GM23338 (cell line): ENCODE results near the gene PLEKHG4B. TPM values are rescaled to one million over a fixed set of nuclear protein-coding genes. Genes with fewer than 3 reads are reported as not detected.

Experiments used
- ATAC-seq: fragments of 200-7000 bp; cut with Tn5 transposase; 3 replicates; pipeline ENCODE4 v1.9.1; 2020
- DNase-seq: peaks from one replicate; pipeline ENCODE4 v3.0.0-alpha.2; 2015; ENCODE audit warnings: low spot score
- H2AFZ ChIP-seq: fragments of 200-600 bp; sonication (generic); 2 replicates; pipeline ENCODE4 v1.8.0; 2016; ENCODE audit warnings: antibody characterized with exemption, mild to moderate bottlenecking, moderate library complexity
- H3F3A ChIP-seq: fragments of 200-600 bp; sonication (generic); replicated peaks from 2 replicates; pipeline ENCODE4 v1.8.0; 2017; ENCODE audit warnings: antibody characterized with exemption, mixed run types, low read depth
- H3K27ac ChIP-seq: fragments of 200-600 bp; sonication (generic); 2 replicates; pipeline ENCODE4 v1.6.1; 2016; ENCODE audit warnings: low read depth
- H3K27me3 ChIP-seq: fragments of 200-600 bp; sonication (generic); 2 replicates; pipeline ENCODE4 v1.8.0; 2016; ENCODE audit warnings: mild to moderate bottlenecking, mixed run types, moderate library complexity; ENCODE audit not compliant: insufficient read depth
- H3K36me3 ChIP-seq: fragments of 200-600 bp; sonication (generic); 2 replicates; pipeline ENCODE4 v1.8.0; 2016; ENCODE audit warnings: mild to moderate bottlenecking; ENCODE audit not compliant: insufficient read depth
- H3K4me1 ChIP-seq: fragments of 200-600 bp; sonication (generic); 2 replicates; pipeline ENCODE4 v1.8.0; 2016; ENCODE audit warnings: mild to moderate bottlenecking, moderate library complexity; ENCODE audit not compliant: insufficient read depth
- H3K4me2 ChIP-seq: fragments of 200-600 bp; sonication (generic); 2 replicates; pipeline ENCODE4 v1.7.1; 2017; ENCODE audit warnings: mixed run types
- H3K4me3 ChIP-seq: fragments of 200-600 bp; sonication (generic); 2 replicates; pipeline ENCODE4 v1.6.1; 2016; ENCODE audit warnings: mixed run types
- H3K79me2 ChIP-seq: fragments of 200-600 bp; sonication (generic); replicated peaks from 2 replicates; pipeline ENCODE4 v1.8.0; 2017; ENCODE audit warnings: mild to moderate bottlenecking; ENCODE audit not compliant: insufficient read depth
- H3K9me2 ChIP-seq: fragments of 200-600 bp; sonication (generic); 2 replicates; pipeline ENCODE4 v1.8.0; 2017; ENCODE audit not compliant: insufficient read depth
- H4K20me1 ChIP-seq: fragments of 200-600 bp; sonication (generic); replicated peaks from 2 replicates; pipeline ENCODE4 v1.8.0; 2017; ENCODE audit warnings: mild to moderate bottlenecking; ENCODE audit not compliant: insufficient read depth
- H3K27ac Mint-ChIP-seq: 2 replicates; pipeline ENCODE4 v1.8.0; 2020; ENCODE audit warnings: inconsistent platforms, mild to moderate bottlenecking, moderate library complexity, mixed read lengths
- H3K27me3 Mint-ChIP-seq: 3 replicates; pipeline ENCODE4 v1.8.0; 2022; ENCODE audit warnings: low read depth, mild to moderate bottlenecking, moderate library complexity, mixed read lengths, inconsistent platforms; ENCODE audit not compliant: insufficient read depth, poor library complexity
- H3K36me3 Mint-ChIP-seq: 3 replicates; pipeline ENCODE4 v1.8.0; 2021; ENCODE audit warnings: low read depth, mild to moderate bottlenecking, inconsistent platforms, moderate library complexity, mixed read lengths
- H3K4me1 Mint-ChIP-seq: 3 replicates; pipeline ENCODE4 v1.8.0; 2020; ENCODE audit warnings: mild to moderate bottlenecking, inconsistent platforms, mixed read lengths
- H3K4me3 Mint-ChIP-seq: 3 replicates; pipeline ENCODE4 v1.8.0; 2021; ENCODE audit warnings: moderate library complexity, mild to moderate bottlenecking, inconsistent platforms, mixed read lengths
- H3K9me3 Mint-ChIP-seq: 3 replicates; pipeline ENCODE4 v1.8.0; 2020; ENCODE audit warnings: moderate library complexity, mild to moderate bottlenecking, inconsistent platforms, mixed read lengths
- CREB1 ChIP-seq: fragments of 250-450 bp; sonication (Bioruptor Pico); IDR thresholded peaks from 2 replicates; pipeline ENCODE4 v1.5.0; 2020; ENCODE audit warnings: low read depth, mild to moderate bottlenecking, moderate library complexity
- CTCF ChIP-seq, 2 experiments: fragments of 200-600 bp in 1 of 2; sonication (generic) in 1 of 2; conservative IDR thresholded peaks; 2 replicates each; pipeline versions ENCODE4 v1.5.1 to v1.6.1; 2016 to 2017; ENCODE audit warnings: antibody characterized with exemption in 2 of 2, low read depth in 2 of 2, mild to moderate bottlenecking in 2 of 2, moderate library complexity in 1 of 2
- EZH2 ChIP-seq: fragments of 200-600 bp; sonication (generic); IDR thresholded peaks from one replicate; pipeline ENCODE4 v1.8.0; 2017; ENCODE audit warnings: antibody characterized with exemption, mild to moderate bottlenecking, low read depth; ENCODE audit not compliant: unreplicated experiment
- EZH2phosphoT487 ChIP-seq: fragments of 200-600 bp; sonication (generic); IDR thresholded peaks from one replicate; pipeline ENCODE4 v1.8.1; 2018; ENCODE audit warnings: antibody characterized with exemption; ENCODE audit not compliant: unreplicated experiment
- JUNB ChIP-seq: IDR thresholded peaks from one replicate; pipeline ENCODE4 v1.6.1; 2016; ENCODE audit warnings: antibody characterized with exemption; ENCODE audit not compliant: unreplicated experiment
- NANOG ChIP-seq: IDR thresholded peaks from 2 replicates; pipeline ENCODE4 v1.6.1; 2016; ENCODE audit warnings: antibody characterized with exemption, borderline replicate concordance
- POLR2AphosphoS5 ChIP-seq: IDR thresholded peaks from 2 replicates; pipeline ENCODE4 v1.6.1; 2016; ENCODE audit warnings: antibody characterized with exemption, low read depth
- REST ChIP-seq: IDR thresholded peaks from one replicate; pipeline ENCODE4 v1.6.1; 2018; ENCODE audit warnings: antibody characterized with exemption; ENCODE audit not compliant: unreplicated experiment
- STAT1 ChIP-seq: IDR thresholded peaks from one replicate; pipeline ENCODE4 v1.6.1; 2016; ENCODE audit warnings: antibody characterized with exemption; ENCODE audit not compliant: unreplicated experiment
- ZNF114 ChIP-seq: fragments of 250-450 bp; sonication (Bioruptor Pico); IDR thresholded peaks from 2 replicates; pipeline ENCODE4 v1.5.0; 2020; ENCODE audit warnings: mild to moderate bottlenecking, moderate library complexity
- ZNF331 ChIP-seq: fragments of 250-450 bp; sonication (Bioruptor Pico); IDR thresholded peaks from 2 replicates; pipeline ENCODE4 v1.5.0; 2020; ENCODE audit warnings: low read depth, mild to moderate bottlenecking, moderate library complexity
- ZNF462 ChIP-seq: fragments of 250-450 bp; sonication (Bioruptor Pico); IDR thresholded peaks from 2 replicates; pipeline ENCODE4 v1.5.0; 2020; ENCODE audit warnings: mild to moderate bottlenecking, moderate library complexity
- polyA plus RNA-seq: library from polyadenylated mRNA; unstranded; fragments of >200 nt; fragmentation: Nextera tagmentation; extraction: Ambion mirVana; gene quantifications from 2 replicates; pipeline ENCODE4 v1.2.1, GENCODE V29; 2016
- total RNA-seq: library from RNA; depleted of rRNA; stranded (reverse); fragments of >200 nt; shearing (Covaris generic); gene quantifications from 2 replicates; pipeline ENCODE4 v1.2.3, GENCODE V29; 2014
- TF ChIP-seq, protein P1 (sequence below): IDR thresholded peaks from 2 replicates; pipeline ENCODE4 v1.6.1; 2016; ENCODE audit warnings: antibody characterized with exemption

PLEKHG4B gene
- total and polyA plus RNA-seq, 2 experiments from 2014 or later = 33.5 to 54.8 TPM

DNA sequence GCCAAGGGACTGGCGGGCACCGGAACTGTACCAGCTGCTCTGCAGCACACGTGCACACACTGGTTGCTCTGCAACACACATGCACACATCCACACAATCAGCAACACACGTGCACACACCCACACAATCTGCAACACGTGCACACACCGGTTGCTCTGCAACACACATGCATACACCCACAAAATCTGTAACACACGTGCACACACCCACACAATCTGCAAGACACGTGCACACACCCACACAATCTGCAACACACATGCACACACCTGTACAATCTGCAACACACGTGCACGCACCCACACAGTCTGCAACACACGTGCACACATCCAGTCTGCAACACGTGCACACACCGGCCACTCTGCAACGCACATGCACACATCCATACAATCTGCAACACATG lies 17.9 kb downstream of the PLEKHG4B start:
- Histone ChIP-seq H3K4me2 (no peak overlapping the region), H3K79me2 (peaks cover 47% of the 10 kb centered on the region), H3K9me2 (no peaks in the 10 kb centered on the region), H4K20me1 (peaks cover 34% of the 10 kb centered on the region), H3F3A (no peaks in the 10 kb centered on the region), H3K27ac (no peak overlapping the region), H3K4me1 (peaks cover 15% of the 10 kb centered on the region), H3K36me3 (peaks cover 17% of the 10 kb centered on the region), H2AFZ (no peak overlapping the region), H3K4me3 (no peak overlapping the region), H3K27me3 (no peaks in the 10 kb centered on the region)
- ATAC-seq (no peak), DNase-seq (no peak)
- Mint-ChIP-seq H3K27me3 (peaks cover 10% of the 10 kb centered on the region), H3K36me3 (peaks cover 51% of the 10 kb centered on the region), H3K4me1 (peaks cover 25% of the 10 kb centered on the region), H3K4me3 (no peak overlapping the region), H3K27ac (no peak overlapping the region), H3K9me3 (peaks cover 4% of the 10 kb centered on the region; the same call in 2 of the 3 replicates)
- TF ChIP-seq REST = no peak
- TF ChIP-seq, protein P1, sequence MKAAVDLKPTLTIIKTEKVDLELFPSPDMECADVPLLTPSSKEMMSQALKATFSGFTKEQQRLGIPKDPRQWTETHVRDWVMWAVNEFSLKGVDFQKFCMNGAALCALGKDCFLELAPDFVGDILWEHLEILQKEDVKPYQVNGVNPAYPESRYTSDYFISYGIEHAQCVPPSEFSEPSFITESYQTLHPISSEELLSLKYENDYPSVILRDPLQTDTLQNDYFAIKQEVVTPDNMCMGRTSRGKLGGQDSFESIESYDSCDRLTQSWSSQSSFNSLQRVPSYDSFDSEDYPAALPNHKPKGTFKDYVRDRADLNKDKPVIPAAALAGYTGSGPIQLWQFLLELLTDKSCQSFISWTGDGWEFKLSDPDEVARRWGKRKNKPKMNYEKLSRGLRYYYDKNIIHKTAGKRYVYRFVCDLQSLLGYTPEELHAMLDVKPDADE = no peak
- TF ChIP-seq STAT1 = no peak
- TF ChIP-seq CREB1 (CRISPR knock-in tag) = no peak
- no peak for TF ChIP-seq ZNF331 (CRISPR knock-in tag)
- TF ChIP-seq EZH2phosphoT487 = no peak
- TF ChIP-seq ZNF462 (CRISPR knock-in tag) = no peak
- TF ChIP-seq EZH2 = no peak
- TF ChIP-seq CTCF (conservative IDR thresholded peaks at IDR 0.05; ENCODE audit: low read depth in 2 of 2) = no peak
- no peak for TF ChIP-seq JUNB
- no peak for TF ChIP-seq NANOG
- no peak for TF ChIP-seq POLR2AphosphoS5
- no peak for TF ChIP-seq ZNF114 (CRISPR knock-in tag)
